DND-41 (cell line): Measurements from ENCODE around the gene TAB3.

Experiments used
- ATAC-seq: fragments of 200-7000 bp; cut with Tn5 transposase; 3 replicates; pipeline ENCODE4 v1.9.1; 2021; ENCODE audit warnings: low read depth; ENCODE audit not compliant: insufficient read depth
- DNase-seq: peaks from one replicate; pipeline ENCODE4 v3.0.0-alpha.2; 2020
- H2AFZ ChIP-seq: 2 replicates; pipeline ENCODE4 v1.6.0; 2012; ENCODE audit warnings: low read depth, low read length
- H3K27ac ChIP-seq: 2 replicates; pipeline ENCODE4 v1.5.1; 2012; ENCODE audit warnings: low read length, inconsistent platforms
- H3K27me3 ChIP-seq: fragments of 200-600 bp; sonication (generic); 2 replicates; pipeline ENCODE4 v1.6.0; 2012; ENCODE audit warnings: low read length, mild to moderate bottlenecking, inconsistent platforms; ENCODE audit not compliant: insufficient read depth, poor library complexity
- H3K36me3 ChIP-seq: 2 replicates; pipeline ENCODE4 v1.5.1; 2012; ENCODE audit warnings: low read length, inconsistent platforms; ENCODE audit not compliant: insufficient read depth
- H3K4me1 ChIP-seq: 2 replicates; pipeline ENCODE4 v1.5.1; 2012; ENCODE audit warnings: mild to moderate bottlenecking, low read length; ENCODE audit not compliant: insufficient read depth
- H3K4me2 ChIP-seq: 2 replicates; pipeline ENCODE4 v1.6.0; 2012; ENCODE audit warnings: mild to moderate bottlenecking, moderate library complexity, low read length, inconsistent platforms; ENCODE audit not compliant: insufficient read depth
- H3K4me3 ChIP-seq, 2 experiments: fragments of 200-600 bp in 1 of 2; shearing (Covaris generic) in 1 of 2; 2 replicates each; pipeline ENCODE4 v1.5.1; 2012 to 2016; ENCODE audit warnings: inconsistent platforms in 2 of 2, low read length in 2 of 2, mild to moderate bottlenecking in 2 of 2, low read depth in 1 of 2, moderate library complexity in 1 of 2
- H3K79me2 ChIP-seq: 2 replicates; pipeline ENCODE4 v1.6.0; 2012; ENCODE audit warnings: low read length, inconsistent platforms; ENCODE audit not compliant: insufficient read depth
- H3K9ac ChIP-seq: 2 replicates; pipeline ENCODE4 v1.6.0; 2012; ENCODE audit warnings: low read depth, mild to moderate bottlenecking, inconsistent platforms, low read length, moderate library complexity
- H3K9me3 ChIP-seq: 2 replicates; pipeline ENCODE4 v1.5.1; 2012; ENCODE audit warnings: low read length, moderate library complexity, mild to moderate bottlenecking, inconsistent platforms; ENCODE audit not compliant: insufficient read depth, severe bottlenecking
- H4K20me1 ChIP-seq: 2 replicates; pipeline ENCODE4 v1.6.0; 2012; ENCODE audit warnings: low read length; ENCODE audit not compliant: insufficient read depth
- EZH2 ChIP-seq: IDR thresholded peaks from 3 replicates; pipeline ENCODE4 v1.6.1; 2012; ENCODE audit warnings: borderline replicate concordance, low read depth, mild to moderate bottlenecking, moderate library complexity, low read length, inconsistent platforms; ENCODE audit not compliant: severe bottlenecking
- TF ChIP-seq, protein P1 (sequence below): IDR thresholded peaks from 2 replicates; pipeline ENCODE4 v1.5.1; 2012; ENCODE audit warnings: borderline replicate concordance, low read length, moderate library complexity, mild to moderate bottlenecking; ENCODE audit not compliant: poor library complexity, severe bottlenecking; ENCODE audit errors: extremely low read depth

Gene TAB3

DNA sequence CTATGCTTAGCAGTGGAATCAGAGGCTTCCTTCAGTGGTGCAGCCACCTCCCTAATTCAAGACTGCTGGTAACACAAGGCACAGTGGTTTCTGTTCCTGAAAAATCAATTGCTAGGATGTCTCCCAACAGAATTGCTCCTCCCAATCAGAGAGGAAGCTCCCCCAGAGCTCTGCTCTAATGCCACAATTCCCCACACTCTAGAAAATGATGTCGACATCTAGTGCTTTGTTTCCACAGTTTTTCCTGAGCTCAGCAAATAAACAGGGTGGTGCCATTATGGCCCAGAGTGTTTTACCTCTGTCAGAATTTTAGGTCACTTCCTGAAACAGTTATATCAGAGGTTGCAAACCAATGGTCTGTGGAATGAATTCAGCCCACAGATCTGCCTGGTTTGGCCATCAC, 24.7 kb downstream of the TAB3 start:
- Histone ChIP-seq H3K4me2 (no peak overlapping the region), H3K4me3 (no peak overlapping the region), H3K79me2 (no peaks in the 10 kb centered on the region), H3K9me3 (no peaks in the 10 kb centered on the region), H3K9ac (no peak overlapping the region), H3K27me3 (no peaks in the 10 kb centered on the region), H3K4me1 (no peaks in the 10 kb centered on the region), H3K27ac (no peak overlapping the region), H4K20me1 (no peaks in the 10 kb centered on the region), H2AFZ (no peak overlapping the region), H3K36me3 (peaks cover 25% of the 10 kb centered on the region)
- ATAC-seq (no peak), DNase-seq (no peak)
- TF ChIP-seq EZH2: no peak
- TF ChIP-seq, protein P1, sequence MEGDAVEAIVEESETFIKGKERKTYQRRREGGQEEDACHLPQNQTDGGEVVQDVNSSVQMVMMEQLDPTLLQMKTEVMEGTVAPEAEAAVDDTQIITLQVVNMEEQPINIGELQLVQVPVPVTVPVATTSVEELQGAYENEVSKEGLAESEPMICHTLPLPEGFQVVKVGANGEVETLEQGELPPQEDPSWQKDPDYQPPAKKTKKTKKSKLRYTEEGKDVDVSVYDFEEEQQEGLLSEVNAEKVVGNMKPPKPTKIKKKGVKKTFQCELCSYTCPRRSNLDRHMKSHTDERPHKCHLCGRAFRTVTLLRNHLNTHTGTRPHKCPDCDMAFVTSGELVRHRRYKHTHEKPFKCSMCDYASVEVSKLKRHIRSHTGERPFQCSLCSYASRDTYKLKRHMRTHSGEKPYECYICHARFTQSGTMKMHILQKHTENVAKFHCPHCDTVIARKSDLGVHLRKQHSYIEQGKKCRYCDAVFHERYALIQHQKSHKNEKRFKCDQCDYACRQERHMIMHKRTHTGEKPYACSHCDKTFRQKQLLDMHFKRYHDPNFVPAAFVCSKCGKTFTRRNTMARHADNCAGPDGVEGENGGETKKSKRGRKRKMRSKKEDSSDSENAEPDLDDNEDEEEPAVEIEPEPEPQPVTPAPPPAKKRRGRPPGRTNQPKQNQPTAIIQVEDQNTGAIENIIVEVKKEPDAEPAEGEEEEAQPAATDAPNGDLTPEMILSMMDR: no peak

DNA sequence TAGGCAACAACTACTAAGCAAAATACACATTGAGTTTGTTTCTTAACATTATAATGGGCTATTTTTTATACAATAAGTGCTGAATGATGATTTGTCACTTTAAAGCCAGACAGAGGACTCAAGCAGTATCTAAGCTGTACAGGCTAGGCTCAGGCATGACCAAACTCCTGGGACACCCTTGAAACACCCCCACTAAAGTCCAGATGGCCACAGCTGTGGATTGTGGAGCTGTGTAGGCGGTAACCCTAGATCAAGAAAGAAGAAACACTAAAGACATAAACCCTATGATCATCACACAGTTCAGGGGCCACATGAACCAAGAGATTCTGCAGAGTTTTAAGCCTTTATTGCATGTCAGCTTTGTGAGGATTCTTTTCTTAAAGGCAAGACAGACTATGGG, 25.1 kb downstream of the TAB3 start:
- no peak for ATAC-seq
- H4K20me1 ChIP-seq: no peaks in the 10 kb centered on the region
- H2AFZ ChIP-seq: no peak overlapping the region
- no peak overlapping the region for H3K9ac ChIP-seq
- H3K36me3 ChIP-seq: peaks cover 28% of the 10 kb centered on the region
- DNase-seq: no peak
- no peaks in the 10 kb centered on the region for H3K4me1 ChIP-seq
- H3K9me3 ChIP-seq: no peaks in the 10 kb centered on the region
- H3K27ac ChIP-seq: no peak overlapping the region
- no peaks in the 10 kb centered on the region for H3K27me3 ChIP-seq
- no peak for TF ChIP-seq EZH2
- TF ChIP-seq, protein P1: no peak
- H3K4me2 ChIP-seq: no peak overlapping the region
- no peak overlapping the region for H3K4me3 ChIP-seq
- no peaks in the 10 kb centered on the region for H3K79me2 ChIP-seq

- H3K9me3 ChIP-seq: no peaks in the 10 kb centered on the region
- H3K79me2 ChIP-seq: no peaks in the 10 kb centered on the region
- no peak overlapping the region for H3K4me2 ChIP-seq
- no peak overlapping the region for H3K4me3 ChIP-seq
- H3K36me3 ChIP-seq: peaks cover 25% of the 10 kb centered on the region
- H3K4me1 ChIP-seq: no peaks in the 10 kb centered on the region
- TF ChIP-seq, protein P1: no peak
- no peak for TF ChIP-seq EZH2
- ATAC-seq (no peak), DNase-seq (no peak)
- no peaks in the 10 kb centered on the region for H4K20me1 ChIP-seq
- H3K9ac ChIP-seq: no peak overlapping the region
- H3K27me3 ChIP-seq: no peaks in the 10 kb centered on the region
- H3K27ac ChIP-seq: no peak overlapping the region
- no peak overlapping the region for H2AFZ ChIP-seq
These were observed 31.0 kb downstream of the TAB3 start for GRCh38 chrX:30858098-30858497.

GRCh38 chrX:30851449-30851848, 37.6 kb downstream of the TAB3 start:
- Histone ChIP-seq H4K20me1 (no peaks in the 10 kb centered on the region), H3K9me3 (no peaks in the 10 kb centered on the region), H3K9ac (no peak overlapping the region), H3K36me3 (peaks cover 20% of the 10 kb centered on the region), H3K27me3 (no peaks in the 10 kb centered on the region), H3K4me2 (no peak overlapping the region), H3K4me1 (no peaks in the 10 kb centered on the region), H2AFZ (no peak overlapping the region), H3K27ac (no peak overlapping the region), H3K4me3 (no peak overlapping the region), H3K79me2 (no peaks in the 10 kb centered on the region)
- ATAC-seq (no peak), DNase-seq (no peak)
- TF ChIP-seq, protein P1: no peak
- TF ChIP-seq EZH2: no peak
